ENCODE measurements around the gene MLNR.

- TF ChIP-seq, protein P1, sequence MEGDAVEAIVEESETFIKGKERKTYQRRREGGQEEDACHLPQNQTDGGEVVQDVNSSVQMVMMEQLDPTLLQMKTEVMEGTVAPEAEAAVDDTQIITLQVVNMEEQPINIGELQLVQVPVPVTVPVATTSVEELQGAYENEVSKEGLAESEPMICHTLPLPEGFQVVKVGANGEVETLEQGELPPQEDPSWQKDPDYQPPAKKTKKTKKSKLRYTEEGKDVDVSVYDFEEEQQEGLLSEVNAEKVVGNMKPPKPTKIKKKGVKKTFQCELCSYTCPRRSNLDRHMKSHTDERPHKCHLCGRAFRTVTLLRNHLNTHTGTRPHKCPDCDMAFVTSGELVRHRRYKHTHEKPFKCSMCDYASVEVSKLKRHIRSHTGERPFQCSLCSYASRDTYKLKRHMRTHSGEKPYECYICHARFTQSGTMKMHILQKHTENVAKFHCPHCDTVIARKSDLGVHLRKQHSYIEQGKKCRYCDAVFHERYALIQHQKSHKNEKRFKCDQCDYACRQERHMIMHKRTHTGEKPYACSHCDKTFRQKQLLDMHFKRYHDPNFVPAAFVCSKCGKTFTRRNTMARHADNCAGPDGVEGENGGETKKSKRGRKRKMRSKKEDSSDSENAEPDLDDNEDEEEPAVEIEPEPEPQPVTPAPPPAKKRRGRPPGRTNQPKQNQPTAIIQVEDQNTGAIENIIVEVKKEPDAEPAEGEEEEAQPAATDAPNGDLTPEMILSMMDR (conservative IDR thresholded peaks at IDR 0.05) = no peak
- no peak for TF ChIP-seq EZH2 (IDR thresholded peaks at IDR 0.05; ENCODE audit: low read depth)
Observed at GRCh38 chr13:49238621-49239020, 18.5 kb downstream of the MLNR start.

Measured in PC-9 (cell line).